CD4-positive, alpha-beta T cell treated with Interferon alpha-2 for 1 hour (primary cell): Measurements from ENCODE around the gene WNK1.
"Not testable (repeated sequence)": the region's sequence is repeated elsewhere in the genome, so short reads cannot be mapped to it uniquely, and the experiment has no call there.

Experiments used
- DNase-seq, 2 donors: peaks; one replicate each; pipeline ENCODE4 v3.0.0-alpha.2; 2020 to 2022

WNK1 gene

DNA sequence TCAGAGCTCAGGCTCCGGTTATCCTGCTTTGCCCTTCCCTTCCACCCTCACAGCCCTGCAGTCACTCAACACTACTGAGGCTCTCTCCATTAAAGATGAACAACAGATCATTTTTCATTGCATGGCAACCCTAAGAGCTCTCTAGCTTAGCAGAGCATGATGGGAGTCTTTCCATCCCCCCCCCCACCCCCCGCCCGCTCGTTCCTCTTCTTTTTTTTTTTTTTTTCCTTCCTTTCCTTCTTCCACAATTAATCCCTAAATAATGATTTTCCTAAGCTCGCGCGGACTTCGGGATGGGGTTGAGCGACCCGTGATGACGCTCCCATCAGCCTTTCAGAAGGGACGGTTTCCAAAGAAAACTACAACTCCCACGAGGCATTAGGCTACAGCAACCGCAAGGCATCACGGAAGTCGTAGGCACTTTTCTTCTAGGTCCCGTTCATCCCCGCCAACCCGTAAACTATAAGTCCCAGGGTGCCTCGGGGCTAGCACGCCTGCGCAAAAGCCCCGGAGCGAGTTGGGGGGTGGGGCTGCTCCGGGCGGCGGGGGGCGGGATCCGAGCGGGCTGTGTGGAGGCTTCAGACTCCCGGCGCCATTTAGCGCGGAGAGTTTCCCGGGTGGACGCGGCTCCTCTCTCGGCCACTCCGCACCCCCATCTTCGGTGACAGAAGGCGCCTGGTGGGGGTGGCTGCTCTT is at the start of gene WNK1:
WNK1 (plus strand) TSS at position 581 of the 696 bp plus-strand sequence. CDS start 987 bp downstream, outside the sequence.
- peak; percentile 97 to 98 for DNase-seq

DNA sequence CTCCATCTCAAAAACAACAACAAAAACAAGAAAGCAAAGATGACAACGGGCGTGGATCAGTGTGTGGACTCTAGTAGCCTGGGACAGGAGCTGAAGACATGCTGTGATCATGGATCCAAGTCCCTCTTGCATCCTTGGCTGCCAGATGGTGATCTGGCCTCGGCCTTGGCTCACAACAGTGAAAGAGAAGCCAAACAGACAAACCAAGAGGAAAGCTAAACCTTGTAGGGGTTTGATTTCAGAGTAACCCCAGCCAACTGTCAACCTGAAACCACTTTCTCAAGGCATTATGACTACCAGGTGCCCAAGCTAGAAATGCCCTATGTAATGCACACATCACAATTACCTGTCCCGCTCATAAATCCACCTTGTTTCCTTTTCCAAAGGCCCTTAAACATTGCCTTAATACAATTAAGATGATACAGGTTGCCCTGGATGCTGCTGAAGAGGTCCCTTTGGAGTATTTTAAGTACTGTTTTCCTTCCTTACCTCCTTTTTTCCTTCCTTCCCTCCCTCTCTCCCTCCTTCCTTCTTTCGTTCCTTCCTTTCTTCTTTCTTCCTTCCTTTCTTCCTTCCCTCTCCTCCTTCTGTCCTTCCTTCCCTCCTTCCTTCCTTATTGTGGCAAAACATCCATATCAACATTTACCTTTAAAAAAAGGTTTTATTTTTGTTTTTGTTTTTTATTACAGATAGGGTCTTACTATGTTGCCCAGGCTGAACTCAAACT is 47.7 kb upstream of the WNK1 start:
- no peak for DNase-seq

DNA sequence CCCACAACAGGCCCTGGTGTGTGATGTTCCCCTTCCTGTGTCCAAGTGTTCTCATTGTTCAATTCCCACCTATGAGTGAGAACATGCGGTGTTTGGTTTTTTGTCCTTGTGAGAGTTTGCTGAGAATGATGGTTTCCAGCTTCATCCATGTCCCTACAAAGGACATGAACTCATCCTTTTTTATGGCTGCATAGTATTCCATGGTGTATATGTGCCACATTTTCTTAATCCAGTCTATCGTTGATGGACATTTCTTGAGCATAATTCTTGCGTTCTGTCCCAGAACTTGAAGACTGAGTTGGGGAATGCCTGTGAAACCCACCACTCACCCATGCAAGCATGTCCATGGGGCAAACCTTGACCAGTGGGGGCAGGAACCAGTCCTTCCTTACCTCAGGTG is 44.3 kb upstream of the WNK1 start:
- DNase-seq, result not testable (repeated sequence)

DNA sequence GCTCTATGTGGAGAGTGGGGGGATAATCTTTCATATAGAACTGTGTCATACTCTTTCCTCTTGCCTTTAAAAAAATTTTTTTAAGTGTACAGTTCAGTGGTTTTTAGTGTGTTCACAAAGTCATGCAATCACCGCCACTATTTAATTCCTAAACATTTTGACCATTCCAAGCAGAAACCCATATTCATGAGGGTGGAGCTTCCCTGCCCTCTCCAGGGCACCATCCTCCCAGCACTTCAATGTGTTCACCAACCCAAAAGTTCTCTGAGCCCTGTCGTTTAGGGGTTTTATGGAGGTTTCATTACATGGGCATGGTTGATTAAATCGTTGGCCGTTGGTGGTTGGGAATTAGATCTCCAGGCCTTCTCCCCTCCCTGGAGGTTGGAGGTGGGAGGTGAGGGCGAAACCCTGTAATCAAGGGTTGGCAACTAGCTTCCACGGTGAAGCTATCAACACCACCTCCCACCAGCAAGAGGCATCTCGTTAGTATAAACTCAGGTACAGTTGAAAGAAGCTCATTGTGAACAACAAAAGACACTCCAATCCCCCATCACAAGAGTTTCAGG is 42.8 kb upstream of the WNK1 start:
- DNase-seq, result no peak

DNA sequence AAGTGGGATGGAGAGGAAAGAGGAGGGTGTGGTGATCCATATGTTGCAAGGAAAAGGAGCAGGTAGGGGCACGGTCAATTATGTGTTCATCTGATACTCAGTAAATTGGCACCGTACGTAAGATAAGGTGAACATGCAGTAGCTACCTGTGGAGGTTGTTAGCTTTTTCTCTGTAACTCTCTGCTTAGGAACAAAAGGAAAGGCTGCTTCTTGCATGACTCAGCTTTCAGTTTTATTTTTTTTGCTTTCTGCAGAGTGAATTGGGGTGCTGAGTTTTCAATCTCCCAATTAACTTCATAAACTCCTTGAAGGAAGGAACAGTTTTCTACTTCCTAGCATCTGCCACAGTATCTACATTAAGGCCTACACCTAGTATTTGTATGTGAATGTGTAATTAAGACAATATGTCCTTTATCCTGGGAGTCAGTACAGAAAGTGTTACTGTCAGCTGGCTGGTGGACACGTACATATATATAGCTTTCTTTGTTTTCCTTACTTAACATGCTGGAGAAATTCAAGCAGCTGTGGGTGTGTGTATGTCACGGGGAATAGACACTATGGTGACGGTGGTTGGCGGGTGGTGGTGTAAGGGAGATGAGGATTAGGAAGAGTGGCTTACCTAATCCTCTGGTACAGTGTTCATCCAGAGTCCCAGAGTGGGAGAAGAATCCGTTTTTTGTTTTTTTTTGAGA is 40.1 kb upstream of the WNK1 start:
- no peak for DNase-seq

DNA sequence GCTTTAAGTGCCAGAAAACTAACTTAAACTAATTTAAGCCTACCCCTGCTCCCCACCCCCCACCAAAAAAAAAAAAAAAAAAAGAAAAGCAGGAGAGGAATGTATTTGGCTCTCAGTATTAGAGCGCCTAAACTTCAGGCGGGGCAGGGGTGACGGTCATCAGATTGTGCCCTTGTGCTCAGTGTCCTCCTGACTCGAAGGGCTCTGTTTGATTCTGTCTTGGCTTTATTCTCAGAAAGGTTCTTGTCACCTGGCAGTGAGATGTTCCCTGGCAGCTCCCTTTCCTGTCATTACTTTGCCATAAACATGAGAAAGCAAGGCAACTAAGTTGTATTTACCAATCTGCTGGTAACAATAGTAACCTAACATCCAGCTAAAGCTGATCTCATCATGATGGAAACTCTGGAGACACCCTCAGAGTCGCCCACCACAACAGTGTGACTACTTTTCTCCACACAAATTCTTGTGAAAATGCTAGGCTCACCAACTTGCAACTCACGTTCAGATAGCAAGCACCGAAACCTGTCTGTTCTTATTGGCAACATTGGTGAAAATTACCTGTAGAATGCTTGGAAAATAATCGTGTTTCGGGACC is 39.0 kb upstream of the WNK1 start:
- DNase-seq, result no peak

- no peak for DNase-seq
Measured at GRCh38 chr12:716506-716905, 35.9 kb upstream of the WNK1 start.

DNA sequence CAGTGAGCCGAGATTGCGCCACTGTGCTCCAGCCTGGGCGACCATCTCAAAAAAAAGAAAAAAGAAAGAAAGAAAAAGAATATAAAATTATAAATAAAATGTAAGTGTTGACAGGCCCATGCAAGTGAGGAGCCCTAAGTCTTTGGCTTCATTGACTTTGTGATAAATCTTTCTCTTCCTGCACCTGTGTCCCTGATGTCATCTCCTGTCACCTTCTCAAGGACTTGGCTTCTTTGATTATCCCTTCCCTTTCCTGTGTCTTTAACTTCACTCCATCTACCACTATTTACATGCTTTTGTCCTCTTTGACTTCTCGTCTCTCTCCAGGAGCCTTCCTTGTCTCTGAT is 33.6 kb upstream of the WNK1 start:
- DNase-seq, result no peak

GRCh38 chr12:720231-720941 is 32.0 kb upstream of the WNK1 start:
- DNase-seq, result no peak

DNA sequence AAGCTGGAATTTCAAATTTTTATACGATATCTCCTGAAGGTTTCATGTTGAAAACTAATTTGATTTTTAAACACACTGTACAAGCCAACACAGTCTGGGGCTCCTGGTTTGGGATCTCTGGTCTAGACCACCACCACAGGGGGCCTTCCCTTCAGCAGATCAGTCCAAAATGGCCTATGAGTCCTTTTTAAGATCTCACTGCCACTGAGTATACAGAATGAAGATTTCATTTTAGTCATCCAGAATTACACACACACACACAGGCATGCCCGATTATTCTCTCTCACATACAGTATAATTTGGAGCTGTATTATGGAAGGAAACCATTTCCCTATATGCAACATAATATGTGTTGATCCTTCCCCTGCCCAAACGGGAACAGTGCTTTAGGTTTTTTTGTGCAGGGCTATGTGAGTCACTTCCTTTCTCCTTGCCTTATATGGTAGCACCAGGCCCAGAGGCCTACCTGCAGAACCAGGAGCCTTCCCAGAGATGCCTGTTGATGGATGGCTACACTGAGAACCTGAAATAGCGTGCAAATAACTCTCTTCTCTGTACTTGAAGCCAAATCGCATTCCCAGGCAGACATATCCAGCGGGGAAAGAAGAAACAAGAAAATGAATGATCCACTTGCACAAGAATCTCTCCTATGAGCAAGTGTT is 28.1 kb upstream of the WNK1 start:
- peak; percentile 16 to 54 for DNase-seq

- no peak for DNase-seq
Measured at GRCh38 chr12:725076-725475, 27.3 kb upstream of the WNK1 start.

DNA sequence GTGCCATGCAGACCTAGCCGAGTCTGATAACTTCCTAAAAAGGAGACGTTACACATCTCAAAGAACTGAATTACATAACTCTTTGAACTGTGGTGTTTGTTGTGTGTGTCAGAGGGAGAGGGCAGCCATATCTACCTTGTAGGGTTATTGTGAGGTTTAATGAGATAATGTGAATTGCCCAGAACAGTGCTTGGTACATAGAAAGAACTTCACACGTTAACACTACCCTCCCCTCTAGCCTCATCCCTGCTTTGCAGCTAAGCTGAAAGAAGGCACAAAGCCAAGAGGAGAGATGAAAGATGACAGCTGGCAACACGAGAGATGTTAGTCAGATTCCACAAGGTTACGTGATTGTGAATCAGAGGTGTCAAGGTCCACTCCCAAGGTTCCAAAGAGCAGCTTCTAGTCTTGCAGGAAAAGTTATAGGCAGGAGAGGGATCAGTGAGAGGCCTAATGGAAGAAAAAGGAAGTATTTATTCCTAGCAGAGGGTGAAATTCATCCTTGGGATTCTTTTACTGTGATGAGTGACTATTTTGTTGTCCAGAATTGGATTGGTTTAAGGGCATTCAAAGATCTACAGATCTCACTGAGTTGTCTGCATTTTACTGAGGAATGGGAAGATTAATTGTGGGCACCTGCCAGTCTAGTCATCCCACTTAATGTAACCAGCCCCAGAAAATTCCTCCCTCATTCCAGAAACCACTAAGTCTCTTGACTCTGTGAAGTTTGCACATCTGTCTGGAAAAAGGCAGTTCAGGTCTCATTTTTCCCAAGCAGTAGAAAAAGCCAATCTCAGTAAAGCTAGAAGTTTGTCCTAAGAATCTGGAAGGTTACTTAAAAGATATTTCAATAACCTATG is 25.9 kb upstream of the WNK1 start:
- peak in 1 of 2 donors; percentile 9 for DNase-seq

GRCh38 chr12:727321-727720 is 25.1 kb upstream of the WNK1 start:
- no peak for DNase-seq

GRCh38 chr12:728781-729180 is 23.6 kb upstream of the WNK1 start:
- DNase-seq, result peak; percentile 42 to 68

DNA sequence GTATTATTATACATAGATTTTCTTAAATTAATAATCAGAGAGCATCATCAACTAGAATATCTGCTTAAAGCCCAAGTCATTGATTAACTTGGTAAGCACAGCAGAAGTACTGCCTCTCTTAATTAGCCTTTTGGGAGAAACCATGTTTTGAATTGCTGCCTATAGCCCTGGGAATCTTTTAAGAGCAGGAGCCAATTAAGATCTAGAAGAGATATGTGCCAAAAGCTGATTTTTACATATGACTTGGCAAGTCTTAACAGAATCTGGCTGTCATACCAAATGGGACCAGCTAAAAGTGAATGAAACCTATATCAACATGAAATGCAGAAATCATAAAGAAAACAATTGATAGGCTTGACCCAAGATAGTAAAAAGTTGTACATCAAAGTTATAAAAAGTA is 23.2 kb upstream of the WNK1 start:
- DNase-seq, result peak in 1 of 2 donors; percentile 8

- DNase-seq, result no peak
Measured at GRCh38 chr12:730550-730949, 21.8 kb upstream of the WNK1 start.

GRCh38 chr12:737122-737739 is 15.1 kb upstream of the WNK1 start:
- no peak for DNase-seq

GRCh38 chr12:738712-739111 is 13.7 kb upstream of the WNK1 start:
- no peak for DNase-seq

GRCh38 chr12:739349-739748 is 13.0 kb upstream of the WNK1 start:
- DNase-seq, result no peak

- no peak for DNase-seq
Measured at GRCh38 chr12:740921-741320, 11.5 kb upstream of the WNK1 start.
